RPMI8226 (cell line): ENCODE results near the gene TRPM5.

Experiments
- DNase-seq: peaks from one replicate; pipeline ENCODE4 v3.0.0-alpha.2; 2015

The TRPM5 gene

DNA sequence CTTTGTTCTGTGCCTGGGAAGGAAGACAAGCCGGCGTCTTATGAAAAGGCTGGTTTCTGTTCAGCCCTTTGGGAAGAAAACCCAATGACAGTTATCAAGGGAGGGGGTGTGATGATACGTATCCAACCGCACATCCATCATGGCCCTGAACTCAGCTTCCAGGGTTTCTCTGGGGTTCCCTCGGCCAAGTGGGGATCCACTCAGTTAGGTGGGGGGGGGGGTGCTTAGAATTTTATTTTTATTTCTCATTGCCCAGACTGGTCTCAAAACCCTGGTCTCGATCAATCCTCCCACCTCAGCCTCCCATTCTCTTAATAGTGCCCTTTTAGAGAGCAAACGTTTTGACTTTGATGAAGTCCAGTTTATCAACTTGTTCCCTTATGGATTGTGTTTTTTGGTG lies 26.2 kb upstream of the TRPM5 start:
- no peak for DNase-seq

DNA sequence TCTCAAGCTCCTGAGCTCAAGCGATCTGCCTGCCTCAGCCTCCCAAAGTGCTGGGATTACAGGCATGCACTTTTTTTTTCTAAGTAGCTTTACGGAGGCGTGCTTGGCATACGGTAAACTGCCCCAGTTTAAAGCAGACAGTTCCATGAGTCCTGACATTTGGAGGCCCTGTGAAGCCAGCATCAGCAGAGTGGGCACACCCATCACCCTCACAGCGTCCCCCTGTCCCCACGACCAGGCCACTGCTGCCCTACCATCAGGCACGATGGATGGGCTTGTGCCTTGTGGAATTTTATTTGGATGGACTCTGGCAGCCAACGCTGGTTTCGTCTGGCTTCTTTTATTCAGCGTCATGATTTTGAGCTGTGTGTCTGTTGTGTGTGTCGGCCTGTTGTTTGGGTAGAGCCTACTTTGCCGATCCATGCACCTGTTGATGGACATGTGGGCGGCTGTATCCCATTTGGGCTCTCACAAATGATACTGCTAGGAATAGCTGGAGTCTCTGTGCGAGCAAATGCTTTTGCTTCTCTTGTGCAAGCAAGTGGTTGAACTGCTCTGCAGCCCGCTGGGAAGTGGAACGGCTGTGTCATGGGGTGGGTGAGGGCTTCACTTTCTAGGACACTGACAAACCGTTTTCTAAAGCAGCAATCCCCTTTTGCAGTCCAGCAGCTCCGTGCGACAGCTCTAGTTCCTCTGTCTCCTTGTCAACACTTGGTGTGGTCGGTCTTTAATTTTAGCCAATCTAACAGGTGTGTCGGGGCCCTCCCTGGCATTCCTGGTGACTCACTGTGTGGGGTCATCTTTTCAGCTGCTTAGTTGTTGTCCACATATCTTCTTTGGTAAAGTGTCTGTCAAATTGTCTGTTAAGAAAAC lies 24.3 kb upstream of the TRPM5 start:
- DNase-seq, result no peak

DNA sequence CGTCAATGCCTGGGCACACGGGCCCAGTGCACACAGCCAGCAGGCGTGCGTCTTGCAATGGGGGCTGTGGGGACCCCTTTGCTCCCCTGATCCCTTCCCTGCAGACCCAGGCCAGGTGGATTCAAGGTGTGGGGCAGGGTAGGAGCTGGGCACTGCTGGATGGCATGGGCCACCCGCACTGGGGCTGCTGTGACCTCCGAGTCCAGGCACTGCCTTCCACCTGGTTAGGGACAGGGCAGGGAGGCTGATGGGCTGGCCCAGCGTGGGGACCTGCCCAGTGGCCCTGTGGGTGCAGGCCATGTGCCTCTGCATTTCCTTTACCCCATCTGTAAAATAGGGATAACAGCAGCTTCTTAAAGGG lies 23.4 kb upstream of the TRPM5 start:
- DNase-seq, result no peak

DNA sequence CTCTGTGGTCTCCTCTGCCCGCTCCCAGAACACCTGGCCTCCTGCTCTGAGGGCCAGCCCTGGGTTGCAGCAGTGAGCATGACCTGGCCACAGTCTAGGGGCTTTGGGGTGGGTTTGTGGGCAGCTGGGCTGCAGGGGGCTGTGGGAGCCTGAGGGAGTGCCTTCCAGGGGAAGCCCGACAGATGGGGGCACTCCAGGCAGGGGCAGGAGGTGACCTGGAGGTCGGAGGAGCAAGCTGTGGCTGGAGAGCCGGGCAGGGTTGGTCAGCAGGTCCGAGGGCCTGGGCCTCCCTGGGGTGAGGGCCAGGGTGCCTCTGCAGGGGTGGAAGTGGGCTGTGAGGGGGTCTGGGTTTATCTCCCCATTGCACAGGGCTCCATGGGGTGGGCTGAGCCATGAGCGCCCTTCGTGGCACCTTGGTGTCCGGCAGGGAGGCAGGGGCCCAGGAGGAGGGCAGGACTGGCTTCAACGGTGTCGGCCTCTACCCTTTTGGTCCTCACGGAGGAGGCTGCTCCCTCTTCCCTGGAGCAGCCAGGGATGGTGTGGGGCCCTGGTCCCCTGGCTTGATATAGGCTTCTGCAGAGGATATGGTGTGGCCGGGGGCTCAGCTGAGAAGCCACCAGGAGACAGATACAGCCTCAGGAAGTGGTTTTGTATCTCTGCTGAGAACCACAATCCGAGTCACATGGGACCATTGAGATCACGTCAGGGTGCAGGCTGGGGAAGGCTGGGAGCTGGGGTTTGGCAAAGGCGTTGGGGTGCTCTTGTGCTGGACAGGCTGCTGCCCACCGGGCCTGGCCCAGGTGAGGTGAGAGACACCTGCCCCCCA lies 22.8 kb upstream of the TRPM5 start:
- peak; percentile 33 for DNase-seq

DNA sequence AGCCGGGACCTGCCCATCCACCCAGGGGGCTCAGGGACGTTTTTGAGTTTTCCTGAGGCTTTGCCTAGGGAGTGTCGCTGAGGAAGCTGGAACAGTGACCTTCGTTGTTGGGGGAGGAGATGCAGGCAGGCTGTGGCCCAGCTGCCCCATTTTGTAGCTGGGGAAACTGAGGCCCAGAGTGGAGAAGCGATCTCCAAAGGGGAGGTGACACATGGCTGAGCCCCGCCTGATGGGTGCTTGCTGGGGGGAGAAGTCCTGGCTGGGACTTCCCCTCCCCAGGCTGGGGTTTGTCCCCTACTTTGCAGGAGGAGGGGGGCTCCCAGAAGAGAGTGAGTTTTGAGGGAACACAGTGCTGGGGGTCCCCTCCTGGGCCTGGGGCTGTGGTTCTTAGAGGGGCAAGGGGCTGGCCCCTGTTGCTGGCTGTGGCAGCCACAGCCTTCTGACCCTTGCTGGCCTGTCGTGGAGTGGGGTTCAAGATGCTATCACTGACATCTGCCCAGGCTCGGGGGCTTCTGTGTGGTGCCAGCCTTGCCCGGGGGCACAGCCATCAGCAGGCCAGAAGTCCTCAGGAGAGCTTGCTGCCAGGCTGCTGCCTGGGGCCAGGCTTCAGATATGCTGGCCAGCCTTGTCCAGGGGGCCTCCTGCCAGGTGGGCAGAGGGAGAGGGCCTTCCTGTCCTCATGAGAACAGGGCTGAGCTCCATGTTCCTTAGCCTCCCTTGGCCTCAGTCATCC lies 21.9 kb upstream of the TRPM5 start:
- DNase-seq, result no peak

DNA sequence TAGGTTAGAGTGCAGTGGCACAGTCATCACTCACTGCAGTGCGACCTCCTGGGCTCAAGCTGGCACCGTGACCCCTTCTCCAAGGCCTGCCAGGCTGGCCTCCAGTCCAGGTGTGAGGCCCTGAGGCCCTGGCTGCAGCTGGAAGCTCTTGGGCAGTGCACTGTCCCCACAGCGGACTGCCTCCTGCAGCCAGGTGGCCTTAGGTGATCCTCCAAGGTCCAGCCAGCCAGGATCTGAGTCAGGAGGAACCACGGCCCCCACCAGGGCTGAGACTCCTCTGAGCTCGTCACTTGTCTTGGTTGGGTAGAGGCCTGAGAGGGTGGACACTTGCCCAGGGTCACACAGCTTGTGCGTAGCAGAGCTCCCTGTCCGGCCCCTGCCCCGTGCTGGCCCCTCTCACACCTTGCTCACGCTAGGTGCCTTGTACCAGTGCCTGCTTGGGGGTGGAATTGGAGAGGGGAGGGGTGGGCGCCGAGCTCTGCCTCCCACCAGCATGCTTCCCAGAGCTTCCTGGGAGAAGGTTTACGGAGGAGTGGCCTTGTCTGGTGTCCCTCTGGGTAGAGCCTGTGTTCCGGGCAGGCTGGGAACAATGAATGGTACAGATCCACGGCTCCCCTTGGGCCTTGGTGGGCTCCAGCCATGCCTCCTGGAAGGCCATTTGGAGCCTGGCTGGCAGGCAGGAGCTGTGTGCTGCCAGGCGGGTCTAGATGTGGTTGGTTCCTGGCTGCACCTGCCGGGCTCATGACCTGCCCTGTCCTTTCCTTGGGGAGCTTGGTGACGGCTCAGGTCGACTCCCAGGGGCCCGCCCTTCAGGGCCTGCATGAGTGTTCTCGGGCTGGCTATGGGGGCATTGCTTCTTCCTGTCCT lies 21.1 kb upstream of the TRPM5 start:
- no peak for DNase-seq

DNA sequence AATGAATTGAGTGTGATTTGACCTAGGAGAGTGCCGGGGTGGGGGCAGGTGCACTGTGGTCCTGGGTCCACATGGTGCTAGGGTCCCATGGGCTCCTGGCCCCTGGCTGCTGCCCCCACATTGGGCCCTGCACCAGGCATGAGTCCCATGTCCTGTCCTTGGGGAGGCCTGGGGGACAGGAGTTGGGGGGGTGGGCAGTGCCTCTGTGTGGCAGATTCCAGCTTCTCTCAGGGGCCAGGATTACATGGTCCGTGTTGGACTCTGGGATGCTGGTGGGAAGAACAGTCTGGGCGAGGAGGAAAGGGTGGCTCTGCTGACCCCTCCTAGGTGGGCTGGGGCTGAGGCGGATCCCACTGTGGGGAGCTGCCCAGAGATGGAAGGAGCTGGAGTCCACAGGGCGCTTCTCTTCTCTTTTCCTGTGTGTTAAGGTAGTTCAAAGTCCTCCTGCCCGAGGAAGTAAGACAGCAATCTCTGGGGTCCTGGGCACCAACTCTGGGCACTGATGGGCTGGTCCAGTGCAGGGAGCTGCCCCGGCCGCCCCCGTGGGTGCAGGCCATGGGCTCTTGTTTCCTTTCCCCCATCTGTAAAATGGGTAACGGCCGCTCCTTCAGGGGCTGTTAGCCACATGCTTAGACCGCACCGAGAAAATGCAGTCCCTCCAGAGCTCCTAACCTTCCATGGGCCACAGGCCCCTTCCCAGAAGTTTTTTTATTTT lies 20.3 kb upstream of the TRPM5 start:
- DNase-seq, result no peak

DNA sequence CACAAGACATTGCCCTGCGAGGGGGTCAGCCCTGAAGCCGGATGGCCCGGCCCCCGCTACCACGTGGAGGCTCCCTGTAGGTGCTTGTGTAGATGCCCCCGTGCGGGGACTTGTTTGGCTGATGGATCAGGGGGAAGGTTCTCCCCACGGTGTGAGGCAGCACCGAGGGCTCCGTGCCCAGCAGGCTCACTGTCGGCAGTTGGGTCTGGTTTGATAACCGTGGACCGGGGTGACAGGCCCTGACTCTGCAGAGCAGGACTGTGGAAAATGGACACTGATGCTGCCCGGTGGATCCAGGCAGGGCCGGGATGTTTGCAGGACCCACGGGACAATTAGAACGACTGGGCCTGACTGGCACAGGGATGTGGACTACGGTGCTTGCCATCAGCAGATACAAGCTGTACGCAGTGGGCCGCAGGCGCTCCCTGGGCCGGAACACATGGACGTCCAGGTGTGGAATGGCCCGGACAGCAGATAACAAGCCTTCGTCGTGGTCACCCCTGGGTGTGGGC lies 19.5 kb upstream of the TRPM5 start:
- DNase-seq, result no peak

DNA sequence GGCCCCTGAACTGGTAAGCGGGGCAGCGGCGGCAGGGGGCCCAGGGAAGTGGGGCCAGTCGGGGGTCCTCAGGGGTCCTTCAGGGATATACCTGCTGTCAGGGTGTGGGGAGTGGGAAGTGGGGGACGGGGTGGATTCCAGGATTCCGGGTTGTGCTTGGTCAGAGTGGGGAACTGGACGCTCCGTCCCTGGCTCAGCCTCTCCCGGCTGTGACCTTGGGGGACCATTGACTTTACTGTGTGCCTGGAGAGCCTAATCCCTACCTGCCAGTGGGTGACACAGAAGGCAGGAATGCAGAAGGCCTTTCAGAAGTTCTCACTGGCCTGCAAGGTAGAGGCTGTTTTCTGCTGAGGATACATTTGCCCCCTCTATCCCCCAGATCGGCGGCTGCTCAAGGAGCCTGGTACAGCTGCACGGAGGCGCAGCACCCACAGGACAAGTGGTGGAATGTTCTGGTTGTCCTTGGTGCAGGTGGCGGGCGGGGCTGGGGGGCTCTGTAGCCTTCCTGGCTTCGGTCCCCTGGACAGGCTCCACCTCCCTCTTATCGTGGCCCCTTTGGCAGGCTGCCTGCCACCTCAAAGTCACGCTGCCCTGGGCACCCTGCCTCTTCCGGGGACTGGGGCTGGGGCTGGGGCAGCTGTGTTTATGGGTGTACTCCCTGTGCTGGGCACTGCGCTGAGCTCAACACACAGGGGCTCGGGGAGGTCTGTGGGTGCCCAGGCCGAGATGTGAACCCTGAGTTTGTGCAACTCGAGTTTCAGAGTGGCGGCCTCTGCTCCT lies 18.9 kb upstream of the TRPM5 start:
- peak; percentile 93 for DNase-seq

DNA sequence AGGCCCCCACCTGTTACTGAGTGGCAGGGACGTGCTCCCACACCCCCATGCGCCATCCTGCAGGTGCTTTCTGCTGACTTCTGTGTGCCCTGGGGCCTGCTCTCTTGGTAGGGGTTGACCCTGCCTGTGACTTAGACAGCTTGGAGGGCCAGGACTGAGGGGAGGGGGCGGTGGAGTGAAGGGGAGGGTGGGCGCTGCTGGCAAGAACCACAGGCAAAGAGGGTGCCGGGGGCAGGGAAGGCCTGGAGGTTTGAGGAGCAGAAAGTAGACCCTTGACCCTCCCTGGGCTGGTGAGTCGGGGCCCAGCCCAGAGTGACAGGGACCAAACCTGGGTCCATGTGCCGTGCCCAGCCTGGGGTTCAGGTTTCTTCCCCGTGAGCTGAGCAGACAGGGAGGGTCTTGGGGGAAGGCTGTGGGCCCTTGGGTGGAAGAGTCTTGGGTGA lies 18.2 kb upstream of the TRPM5 start:
- DNase-seq, result no peak

DNA sequence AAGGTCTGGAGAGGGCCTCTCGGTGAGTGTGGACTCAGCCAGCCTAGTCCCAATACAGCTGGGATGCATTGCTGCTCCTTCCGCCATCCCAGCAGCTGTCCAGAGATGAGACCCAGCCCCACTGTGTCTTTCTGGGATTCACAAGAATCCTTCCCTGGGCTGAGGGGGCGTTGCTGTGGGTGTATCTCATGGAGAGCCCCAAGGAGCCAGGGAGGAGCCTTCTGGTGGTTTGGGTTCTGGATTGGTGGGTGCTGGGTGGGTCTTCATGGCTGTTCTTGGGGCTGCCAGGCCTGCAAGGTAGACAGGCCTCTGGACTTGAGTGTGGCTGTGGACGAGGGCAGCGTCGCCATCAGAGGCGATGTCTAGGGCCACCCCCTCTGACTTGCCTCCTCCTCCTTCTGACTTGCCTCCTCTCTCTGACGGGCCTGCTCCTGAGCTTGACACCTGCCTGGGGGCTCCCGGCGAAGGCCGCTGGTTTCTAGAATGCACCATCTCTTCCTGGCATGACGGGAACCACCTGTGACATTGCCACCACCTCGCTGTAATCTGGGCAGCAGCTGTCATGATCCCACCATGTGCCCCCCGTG lies 17.7 kb upstream of the TRPM5 start:
- DNase-seq, result peak; percentile 45

DNA sequence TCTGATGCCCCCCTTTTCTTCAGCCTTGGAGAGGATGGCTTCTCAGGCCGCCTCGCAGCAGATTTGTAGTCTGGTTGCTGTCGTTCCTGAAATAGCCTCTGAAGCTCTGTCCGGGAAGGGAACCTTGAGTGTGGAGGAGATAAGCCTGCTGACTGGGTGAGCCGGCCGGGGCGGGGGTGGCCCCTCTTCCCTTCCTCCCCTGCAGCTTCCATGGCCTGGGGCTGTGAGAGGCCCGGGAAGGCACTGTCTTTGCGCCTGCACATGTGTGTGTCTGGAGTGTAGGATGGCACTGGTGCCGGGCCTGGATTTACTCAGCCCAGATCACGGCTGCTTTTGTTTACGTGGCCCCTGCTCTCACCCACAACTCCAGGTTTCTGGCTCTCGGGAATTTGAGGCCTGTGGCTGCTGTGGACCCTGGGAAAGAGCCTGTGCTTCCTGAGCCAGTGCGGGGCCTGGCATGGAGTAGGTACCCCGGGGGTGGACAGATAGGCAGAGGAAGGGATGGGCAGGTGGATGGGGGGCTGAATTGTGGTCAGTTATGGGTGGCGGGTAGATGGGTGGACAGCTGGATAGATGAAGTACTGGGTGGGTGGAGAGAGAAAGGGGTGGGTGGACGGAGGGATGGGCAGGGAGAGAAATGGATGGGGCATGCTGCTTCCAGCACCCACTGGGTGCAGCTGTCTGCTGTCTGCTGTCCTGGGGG lies 17.1 kb upstream of the TRPM5 start:
- DNase-seq, result no peak

DNA sequence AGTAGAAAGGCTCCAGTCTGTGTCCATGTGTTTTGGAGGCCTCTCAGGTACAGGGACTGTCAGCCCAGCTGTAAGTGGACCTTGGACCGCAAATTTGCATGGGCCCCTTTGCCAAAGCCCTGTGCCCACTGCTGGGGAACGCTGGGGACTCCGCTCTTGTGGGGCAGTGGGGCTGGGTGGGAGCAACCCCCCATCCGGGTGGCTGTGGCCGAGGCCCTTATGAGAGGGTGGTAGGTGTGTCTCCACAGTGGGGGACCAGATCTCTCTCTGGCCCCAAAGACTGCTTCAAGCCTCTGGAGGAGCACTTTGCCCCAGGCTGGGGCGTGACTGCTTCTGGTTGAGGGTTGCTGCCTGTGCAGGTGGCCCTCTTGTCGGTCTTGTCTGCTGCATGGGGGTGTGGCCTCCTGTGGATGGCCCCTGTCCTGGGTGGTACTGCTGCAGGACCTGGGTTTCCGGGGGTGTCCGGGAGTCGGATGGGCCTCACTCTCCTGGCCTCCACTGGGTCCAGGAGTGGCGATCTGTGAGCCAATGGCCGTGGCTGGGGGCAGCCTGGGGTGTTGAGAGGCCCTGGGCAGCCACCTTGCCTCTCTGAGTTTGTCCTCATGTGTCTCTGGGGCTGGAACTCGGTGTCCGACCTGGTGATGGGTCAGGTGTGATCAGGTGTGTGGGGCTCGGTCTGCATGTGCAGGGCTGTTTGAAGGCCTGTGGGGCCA lies 16.4 kb upstream of the TRPM5 start:
- peak; percentile 66 for DNase-seq

DNA sequence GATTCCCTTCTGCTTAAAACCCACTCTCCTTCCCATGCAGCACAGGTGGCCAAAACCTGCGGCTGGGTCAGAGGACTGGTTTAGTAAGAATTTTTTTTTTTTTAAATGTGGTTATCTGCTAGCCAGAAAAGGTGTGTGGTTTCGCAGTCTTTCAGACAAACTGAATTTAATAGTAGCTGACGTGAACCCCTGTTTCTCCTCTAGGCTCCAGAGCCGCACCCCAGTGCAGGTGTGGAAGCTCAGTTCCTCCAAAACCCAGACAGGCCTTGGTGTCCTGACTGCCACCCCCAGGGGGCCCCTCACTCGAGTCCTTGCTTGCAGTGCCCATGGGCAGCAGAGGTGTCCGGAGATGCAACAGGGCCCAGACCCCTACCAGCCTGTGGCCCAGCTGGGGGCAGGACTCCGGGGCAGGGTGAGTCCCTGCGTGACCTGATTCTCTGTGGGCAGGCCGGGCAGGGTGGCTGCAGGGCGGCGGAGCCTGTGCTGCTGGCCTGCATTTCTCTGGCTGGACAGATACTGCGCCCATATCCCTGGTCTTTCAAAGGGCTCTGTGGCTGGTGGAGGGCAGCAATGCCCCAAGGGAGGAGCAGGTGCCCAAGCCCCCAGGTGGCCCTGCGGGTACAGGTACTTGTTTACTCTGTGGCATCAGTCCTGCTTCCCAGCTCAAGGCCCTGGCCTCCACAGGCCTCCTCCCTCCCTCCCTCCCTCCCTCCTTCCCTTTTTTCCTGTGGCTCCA lies 15.7 kb upstream of the TRPM5 start:
- DNase-seq, result peak; percentile 88

DNA sequence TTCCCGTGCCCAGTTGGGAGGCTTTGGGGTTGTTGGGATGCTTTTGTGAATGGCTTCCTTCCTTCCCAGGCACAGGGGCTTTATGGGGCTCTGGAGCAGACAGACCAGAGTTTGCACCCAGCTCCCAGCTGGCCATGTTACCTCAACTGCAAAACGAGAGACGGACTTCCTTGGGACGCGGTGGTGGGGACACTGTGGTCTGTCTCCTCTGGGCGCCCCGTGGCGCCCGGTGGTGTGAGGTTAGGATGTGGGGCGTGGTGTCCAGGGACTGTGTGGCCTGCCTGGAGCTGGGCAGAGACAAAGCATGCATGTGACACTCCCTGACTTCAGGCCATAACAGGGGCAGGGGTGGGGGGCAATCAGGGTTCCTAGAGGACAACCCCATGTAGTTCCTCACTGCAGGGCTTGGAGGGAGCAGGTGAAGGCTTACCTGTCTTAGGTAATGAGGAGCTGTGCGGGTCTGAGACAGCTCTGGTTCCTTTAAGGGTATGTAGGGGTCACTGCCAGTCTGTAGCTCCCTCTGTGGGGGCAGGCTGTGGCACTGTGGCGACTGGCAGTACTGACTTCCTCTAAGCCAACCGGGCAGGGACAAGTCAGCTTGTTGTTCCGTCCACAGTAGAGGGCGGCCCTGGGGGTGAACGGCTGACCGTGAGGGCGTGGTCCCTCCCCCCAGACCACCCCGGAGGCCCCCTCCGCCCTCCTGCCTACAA lies 14.9 kb upstream of the TRPM5 start:
- peak; percentile 66 for DNase-seq

DNA sequence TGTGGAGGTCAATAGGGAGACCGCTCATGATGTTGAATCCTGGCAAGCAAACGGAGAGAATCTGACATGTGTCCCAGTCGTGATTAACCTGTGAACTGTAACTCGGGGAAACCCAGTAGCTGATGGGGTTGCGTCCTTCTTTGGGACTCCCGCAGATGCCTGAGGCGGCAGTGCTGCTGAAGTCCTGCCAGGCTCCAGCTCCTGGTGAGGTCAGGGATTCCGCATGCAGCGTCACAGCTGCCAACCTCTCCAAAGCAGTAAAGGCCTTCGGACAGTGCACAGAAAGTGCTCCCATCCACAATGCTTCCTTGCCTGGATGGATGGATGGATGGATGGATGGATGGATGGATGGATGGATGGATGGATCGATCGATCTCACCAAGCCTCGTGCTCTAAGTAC lies 14.0 kb upstream of the TRPM5 start:
- DNase-seq, result no peak

DNA sequence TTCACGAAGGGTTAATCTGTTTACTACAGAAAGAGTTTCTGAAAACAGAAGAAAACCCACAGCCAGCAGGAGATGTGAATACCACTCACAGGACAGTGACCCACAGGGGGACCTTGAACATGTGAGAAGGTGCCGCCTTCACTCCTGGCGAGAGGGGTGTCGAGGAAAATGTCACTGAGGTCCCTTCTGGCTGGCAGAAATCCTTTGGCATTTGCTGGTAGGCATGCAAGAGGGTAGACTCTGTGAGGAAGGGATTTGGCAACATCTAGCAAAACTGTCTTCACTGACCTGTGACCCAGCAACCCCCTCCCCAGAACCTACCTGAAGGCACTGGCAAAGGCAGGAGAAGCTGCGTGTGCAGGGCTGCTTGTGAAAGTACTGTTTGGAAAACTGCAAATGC lies 9.1 kb upstream of the TRPM5 start:
- DNase-seq, result no peak
